GM23338 (cell line): ENCODE results near the gene APPL2. TPM values are rescaled to one million over a fixed set of nuclear protein-coding genes. Genes with fewer than 3 reads are reported as not detected.

Experiments
- ATAC-seq: fragments of 200-7000 bp; cut with Tn5 transposase; 3 replicates; pipeline ENCODE4 v1.9.1; 2020
- DNase-seq: peaks from one replicate; pipeline ENCODE4 v3.0.0-alpha.2; 2015; ENCODE audit warnings: low spot score
- H2AFZ ChIP-seq: fragments of 200-600 bp; sonication (generic); 2 replicates; pipeline ENCODE4 v1.8.0; 2016; ENCODE audit warnings: antibody characterized with exemption, mild to moderate bottlenecking, moderate library complexity
- H3F3A ChIP-seq: fragments of 200-600 bp; sonication (generic); replicated peaks from 2 replicates; pipeline ENCODE4 v1.8.0; 2017; ENCODE audit warnings: antibody characterized with exemption, mixed run types, low read depth
- H3K27ac ChIP-seq: fragments of 200-600 bp; sonication (generic); 2 replicates; pipeline ENCODE4 v1.6.1; 2016; ENCODE audit warnings: low read depth
- H3K27me3 ChIP-seq: fragments of 200-600 bp; sonication (generic); 2 replicates; pipeline ENCODE4 v1.8.0; 2016; ENCODE audit warnings: mild to moderate bottlenecking, mixed run types, moderate library complexity; ENCODE audit not compliant: insufficient read depth
- H3K36me3 ChIP-seq: fragments of 200-600 bp; sonication (generic); 2 replicates; pipeline ENCODE4 v1.8.0; 2016; ENCODE audit warnings: mild to moderate bottlenecking; ENCODE audit not compliant: insufficient read depth
- H3K4me1 ChIP-seq: fragments of 200-600 bp; sonication (generic); 2 replicates; pipeline ENCODE4 v1.8.0; 2016; ENCODE audit warnings: mild to moderate bottlenecking, moderate library complexity; ENCODE audit not compliant: insufficient read depth
- H3K4me2 ChIP-seq: fragments of 200-600 bp; sonication (generic); 2 replicates; pipeline ENCODE4 v1.7.1; 2017; ENCODE audit warnings: mixed run types
- H3K4me3 ChIP-seq: fragments of 200-600 bp; sonication (generic); 2 replicates; pipeline ENCODE4 v1.6.1; 2016; ENCODE audit warnings: mixed run types
- H3K79me2 ChIP-seq: fragments of 200-600 bp; sonication (generic); replicated peaks from 2 replicates; pipeline ENCODE4 v1.8.0; 2017; ENCODE audit warnings: mild to moderate bottlenecking; ENCODE audit not compliant: insufficient read depth
- H3K9me2 ChIP-seq: fragments of 200-600 bp; sonication (generic); 2 replicates; pipeline ENCODE4 v1.8.0; 2017; ENCODE audit not compliant: insufficient read depth
- H4K20me1 ChIP-seq: fragments of 200-600 bp; sonication (generic); replicated peaks from 2 replicates; pipeline ENCODE4 v1.8.0; 2017; ENCODE audit warnings: mild to moderate bottlenecking; ENCODE audit not compliant: insufficient read depth
- H3K27ac Mint-ChIP-seq: 2 replicates; pipeline ENCODE4 v1.8.0; 2020; ENCODE audit warnings: inconsistent platforms, mild to moderate bottlenecking, moderate library complexity, mixed read lengths
- H3K27me3 Mint-ChIP-seq: 3 replicates; pipeline ENCODE4 v1.8.0; 2022; ENCODE audit warnings: low read depth, mild to moderate bottlenecking, moderate library complexity, mixed read lengths, inconsistent platforms; ENCODE audit not compliant: insufficient read depth, poor library complexity
- H3K36me3 Mint-ChIP-seq: 3 replicates; pipeline ENCODE4 v1.8.0; 2021; ENCODE audit warnings: low read depth, mild to moderate bottlenecking, inconsistent platforms, moderate library complexity, mixed read lengths
- H3K4me1 Mint-ChIP-seq: 3 replicates; pipeline ENCODE4 v1.8.0; 2020; ENCODE audit warnings: mild to moderate bottlenecking, inconsistent platforms, mixed read lengths
- H3K4me3 Mint-ChIP-seq: 3 replicates; pipeline ENCODE4 v1.8.0; 2021; ENCODE audit warnings: moderate library complexity, mild to moderate bottlenecking, inconsistent platforms, mixed read lengths
- H3K9me3 Mint-ChIP-seq: 3 replicates; pipeline ENCODE4 v1.8.0; 2020; ENCODE audit warnings: moderate library complexity, mild to moderate bottlenecking, inconsistent platforms, mixed read lengths
- EZH2 ChIP-seq: fragments of 200-600 bp; sonication (generic); IDR thresholded peaks from one replicate; pipeline ENCODE4 v1.8.0; 2017; ENCODE audit warnings: antibody characterized with exemption, mild to moderate bottlenecking, low read depth; ENCODE audit not compliant: unreplicated experiment
- JUNB ChIP-seq: IDR thresholded peaks from one replicate; pipeline ENCODE4 v1.6.1; 2016; ENCODE audit warnings: antibody characterized with exemption; ENCODE audit not compliant: unreplicated experiment
- NANOG ChIP-seq: IDR thresholded peaks from 2 replicates; pipeline ENCODE4 v1.6.1; 2016; ENCODE audit warnings: antibody characterized with exemption, borderline replicate concordance
- STAT1 ChIP-seq: IDR thresholded peaks from one replicate; pipeline ENCODE4 v1.6.1; 2016; ENCODE audit warnings: antibody characterized with exemption; ENCODE audit not compliant: unreplicated experiment
- ZNF114 ChIP-seq: fragments of 250-450 bp; sonication (Bioruptor Pico); IDR thresholded peaks from 2 replicates; pipeline ENCODE4 v1.5.0; 2020; ENCODE audit warnings: mild to moderate bottlenecking, moderate library complexity
- ZNF331 ChIP-seq: fragments of 250-450 bp; sonication (Bioruptor Pico); IDR thresholded peaks from 2 replicates; pipeline ENCODE4 v1.5.0; 2020; ENCODE audit warnings: low read depth, mild to moderate bottlenecking, moderate library complexity
- polyA plus RNA-seq: library from polyadenylated mRNA; unstranded; fragments of >200 nt; fragmentation: Nextera tagmentation; extraction: Ambion mirVana; gene quantifications from 2 replicates; pipeline ENCODE4 v1.2.1, GENCODE V29; 2016
- total RNA-seq: library from RNA; depleted of rRNA; stranded (reverse); fragments of >200 nt; shearing (Covaris generic); gene quantifications from 2 replicates; pipeline ENCODE4 v1.2.3, GENCODE V29; 2014
- TF ChIP-seq, protein P1 (sequence below): IDR thresholded peaks from 2 replicates; pipeline ENCODE4 v1.6.1; 2016; ENCODE audit warnings: antibody characterized with exemption
- TF ChIP-seq, protein P2 (sequence below), 2 experiments: fragments of 200-600 bp in 1 of 2; sonication (generic) in 1 of 2; conservative IDR thresholded peaks; 2 replicates each; pipeline versions ENCODE4 v1.5.1 to v1.6.1; 2016 to 2017; ENCODE audit warnings: antibody characterized with exemption in 2 of 2, low read depth in 2 of 2, mild to moderate bottlenecking in 2 of 2, moderate library complexity in 1 of 2
- TF ChIP-seq, protein P3 (sequence below): IDR thresholded peaks from one replicate; pipeline ENCODE4 v1.6.1; 2018; ENCODE audit warnings: antibody characterized with exemption; ENCODE audit not compliant: unreplicated experiment

APPL2 gene
- total and polyA plus RNA-seq, 2 experiments from 2014 or later: 9.3 to 17.4 TPM

DNA sequence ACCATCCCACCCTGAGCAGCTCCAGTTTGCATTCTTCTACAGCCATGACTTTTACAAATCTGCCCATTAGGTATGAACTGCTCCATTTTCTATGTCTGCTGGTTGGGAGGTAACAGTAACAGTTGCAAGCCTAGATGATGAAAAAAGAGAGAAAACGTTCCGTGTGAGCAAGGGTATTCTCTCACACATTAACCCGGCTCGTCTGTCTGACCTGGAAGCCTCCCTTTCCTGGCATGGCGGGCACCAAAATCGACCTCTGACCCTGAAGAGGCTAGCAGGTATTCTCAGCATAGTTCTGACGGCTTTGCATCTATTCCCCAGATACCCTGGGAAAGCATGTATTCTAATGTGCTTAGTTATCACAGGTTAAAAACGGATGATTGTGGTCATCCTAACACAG lies 31.8 kb downstream of the APPL2 start (continued):
- TF ChIP-seq JUNB: no peak
- TF ChIP-seq ZNF331: no peak

DNA sequence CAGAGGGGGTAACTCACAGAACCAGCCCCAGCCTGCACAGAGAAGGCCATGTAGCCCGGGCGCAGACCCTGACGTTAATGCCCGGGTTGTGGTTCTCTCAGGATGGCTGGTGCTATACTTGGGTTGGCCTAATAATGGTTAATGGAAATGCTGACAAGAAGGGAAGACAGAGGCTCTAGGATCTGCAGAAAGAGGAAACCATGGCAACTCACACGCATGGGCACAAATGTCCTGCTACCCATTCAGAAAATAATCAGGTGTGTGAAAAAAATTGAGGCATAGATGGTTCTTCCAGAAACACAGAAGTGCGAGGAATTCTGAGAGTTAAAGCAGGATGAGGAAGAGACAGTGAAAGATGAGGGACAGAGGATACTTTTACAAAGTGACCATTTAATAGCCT lies 33.8 kb downstream of the APPL2 start:
- Mint-ChIP-seq H3K27ac (no peak overlapping the region), H3K36me3 (peaks cover 25% of the 10 kb centered on the region), H3K27me3 (peaks cover 3% of the 10 kb centered on the region), H3K4me3 (no peak overlapping the region), H3K9me3 (no peaks in the 10 kb centered on the region; the same call in 2 of the 3 replicates), H3K4me1 (peaks cover 5% of the 10 kb centered on the region)
- Histone ChIP-seq H3K36me3 (peaks cover 7% of the 10 kb centered on the region), H3K4me3 (no peak overlapping the region), H3K79me2 (no peaks in the 10 kb centered on the region), H3K4me1 (peaks cover 4% of the 10 kb centered on the region; the same call in 1 of the 2 replicates), H3K27me3 (no peaks in the 10 kb centered on the region), H3K9me2 (no peaks in the 10 kb centered on the region), H3K4me2 (no peak overlapping the region), H3F3A (no peaks in the 10 kb centered on the region), H4K20me1 (no peaks in the 10 kb centered on the region; the same call in 1 of the 2 replicates), H3K27ac (no peak overlapping the region), H2AFZ (no peak overlapping the region)
- DNase-seq: no peak
- TF ChIP-seq ZNF331 (no peak), NANOG (no peak), EZH2 (no peak), ZNF114 (CRISPR knock-in tag) (no peak), JUNB (no peak), STAT1 (no peak)
- TF ChIP-seq, protein P1, sequence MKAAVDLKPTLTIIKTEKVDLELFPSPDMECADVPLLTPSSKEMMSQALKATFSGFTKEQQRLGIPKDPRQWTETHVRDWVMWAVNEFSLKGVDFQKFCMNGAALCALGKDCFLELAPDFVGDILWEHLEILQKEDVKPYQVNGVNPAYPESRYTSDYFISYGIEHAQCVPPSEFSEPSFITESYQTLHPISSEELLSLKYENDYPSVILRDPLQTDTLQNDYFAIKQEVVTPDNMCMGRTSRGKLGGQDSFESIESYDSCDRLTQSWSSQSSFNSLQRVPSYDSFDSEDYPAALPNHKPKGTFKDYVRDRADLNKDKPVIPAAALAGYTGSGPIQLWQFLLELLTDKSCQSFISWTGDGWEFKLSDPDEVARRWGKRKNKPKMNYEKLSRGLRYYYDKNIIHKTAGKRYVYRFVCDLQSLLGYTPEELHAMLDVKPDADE: no peak
- TF ChIP-seq, protein P2, sequence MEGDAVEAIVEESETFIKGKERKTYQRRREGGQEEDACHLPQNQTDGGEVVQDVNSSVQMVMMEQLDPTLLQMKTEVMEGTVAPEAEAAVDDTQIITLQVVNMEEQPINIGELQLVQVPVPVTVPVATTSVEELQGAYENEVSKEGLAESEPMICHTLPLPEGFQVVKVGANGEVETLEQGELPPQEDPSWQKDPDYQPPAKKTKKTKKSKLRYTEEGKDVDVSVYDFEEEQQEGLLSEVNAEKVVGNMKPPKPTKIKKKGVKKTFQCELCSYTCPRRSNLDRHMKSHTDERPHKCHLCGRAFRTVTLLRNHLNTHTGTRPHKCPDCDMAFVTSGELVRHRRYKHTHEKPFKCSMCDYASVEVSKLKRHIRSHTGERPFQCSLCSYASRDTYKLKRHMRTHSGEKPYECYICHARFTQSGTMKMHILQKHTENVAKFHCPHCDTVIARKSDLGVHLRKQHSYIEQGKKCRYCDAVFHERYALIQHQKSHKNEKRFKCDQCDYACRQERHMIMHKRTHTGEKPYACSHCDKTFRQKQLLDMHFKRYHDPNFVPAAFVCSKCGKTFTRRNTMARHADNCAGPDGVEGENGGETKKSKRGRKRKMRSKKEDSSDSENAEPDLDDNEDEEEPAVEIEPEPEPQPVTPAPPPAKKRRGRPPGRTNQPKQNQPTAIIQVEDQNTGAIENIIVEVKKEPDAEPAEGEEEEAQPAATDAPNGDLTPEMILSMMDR (conservative IDR thresholded peaks at IDR 0.05; ENCODE audit: low read depth in 2 of 2): no peak
- TF ChIP-seq, protein P3, sequence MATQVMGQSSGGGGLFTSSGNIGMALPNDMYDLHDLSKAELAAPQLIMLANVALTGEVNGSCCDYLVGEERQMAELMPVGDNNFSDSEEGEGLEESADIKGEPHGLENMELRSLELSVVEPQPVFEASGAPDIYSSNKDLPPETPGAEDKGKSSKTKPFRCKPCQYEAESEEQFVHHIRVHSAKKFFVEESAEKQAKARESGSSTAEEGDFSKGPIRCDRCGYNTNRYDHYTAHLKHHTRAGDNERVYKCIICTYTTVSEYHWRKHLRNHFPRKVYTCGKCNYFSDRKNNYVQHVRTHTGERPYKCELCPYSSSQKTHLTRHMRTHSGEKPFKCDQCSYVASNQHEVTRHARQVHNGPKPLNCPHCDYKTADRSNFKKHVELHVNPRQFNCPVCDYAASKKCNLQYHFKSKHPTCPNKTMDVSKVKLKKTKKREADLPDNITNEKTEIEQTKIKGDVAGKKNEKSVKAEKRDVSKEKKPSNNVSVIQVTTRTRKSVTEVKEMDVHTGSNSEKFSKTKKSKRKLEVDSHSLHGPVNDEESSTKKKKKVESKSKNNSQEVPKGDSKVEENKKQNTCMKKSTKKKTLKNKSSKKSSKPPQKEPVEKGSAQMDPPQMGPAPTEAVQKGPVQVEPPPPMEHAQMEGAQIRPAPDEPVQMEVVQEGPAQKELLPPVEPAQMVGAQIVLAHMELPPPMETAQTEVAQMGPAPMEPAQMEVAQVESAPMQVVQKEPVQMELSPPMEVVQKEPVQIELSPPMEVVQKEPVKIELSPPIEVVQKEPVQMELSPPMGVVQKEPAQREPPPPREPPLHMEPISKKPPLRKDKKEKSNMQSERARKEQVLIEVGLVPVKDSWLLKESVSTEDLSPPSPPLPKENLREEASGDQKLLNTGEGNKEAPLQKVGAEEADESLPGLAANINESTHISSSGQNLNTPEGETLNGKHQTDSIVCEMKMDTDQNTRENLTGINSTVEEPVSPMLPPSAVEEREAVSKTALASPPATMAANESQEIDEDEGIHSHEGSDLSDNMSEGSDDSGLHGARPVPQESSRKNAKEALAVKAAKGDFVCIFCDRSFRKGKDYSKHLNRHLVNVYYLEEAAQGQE: no peak
- ATAC-seq: no peak
